Rectal smooth muscle tissue (tissue), 1 donor: ENCODE measurements around the gene CDH20.

ENCODE experiments used
- H3K27ac ChIP-seq: one replicate; pipeline ENCODE4 v1.7.0; 2013; ENCODE audit warnings: low read depth, low read length, inconsistent platforms
- H3K27me3 ChIP-seq: one replicate; pipeline ENCODE4 v1.7.0; 2013; ENCODE audit warnings: low read length; ENCODE audit not compliant: control insufficient read depth, insufficient read depth
- H3K36me3 ChIP-seq: one replicate; pipeline ENCODE4 v1.7.0; 2013; ENCODE audit warnings: low read length; ENCODE audit not compliant: control insufficient read depth, insufficient read depth
- H3K4me1 ChIP-seq: one replicate; pipeline ENCODE4 v1.7.0; 2013; ENCODE audit warnings: low read length; ENCODE audit not compliant: control insufficient read depth, insufficient read depth
- H3K4me3 ChIP-seq: one replicate; pipeline ENCODE4 v1.7.0; 2013; ENCODE audit warnings: low read length
- H3K9ac ChIP-seq: one replicate; pipeline ENCODE4 v1.7.0; 2013; ENCODE audit warnings: low read length

The CDH20 gene

GRCh38 chr18:61549416-61549815 lies 216.2 kb downstream of the CDH20 start:
- H3K36me3 ChIP-seq, result no peaks in the 10 kb centered on the region
- no peak overlapping the region for H3K27ac ChIP-seq
- no peaks in the 10 kb centered on the region for H3K4me1 ChIP-seq
- H3K9ac ChIP-seq, result no peak overlapping the region
- no peak overlapping the region for H3K4me3 ChIP-seq
- no peaks in the 10 kb centered on the region for H3K27me3 ChIP-seq

GRCh38 chr18:61549889-61550288 lies 216.7 kb downstream of the CDH20 start:
- Histone ChIP-seq H3K4me3 (no peak overlapping the region), H3K9ac (no peak overlapping the region), H3K27me3 (no peaks in the 10 kb centered on the region), H3K4me1 (no peaks in the 10 kb centered on the region), H3K27ac (no peak overlapping the region), H3K36me3 (no peaks in the 10 kb centered on the region)

- no peak overlapping the region for H3K9ac ChIP-seq
- H3K4me1 ChIP-seq, result no peaks in the 10 kb centered on the region
- H3K27me3 ChIP-seq, result no peaks in the 10 kb centered on the region
- no peak overlapping the region for H3K4me3 ChIP-seq
- no peaks in the 10 kb centered on the region for H3K36me3 ChIP-seq
- no peak overlapping the region for H3K27ac ChIP-seq
Measured at GRCh38 chr18:61551586-61551985, 218.4 kb downstream of the CDH20 start.

GRCh38 chr18:61553045-61553659 lies 219.9 kb downstream of the CDH20 start:
- no peaks in the 10 kb centered on the region for H3K27me3 ChIP-seq
- no peak overlapping the region for H3K27ac ChIP-seq
- no peak overlapping the region for H3K4me3 ChIP-seq
- no peaks in the 10 kb centered on the region for H3K4me1 ChIP-seq
- H3K9ac ChIP-seq, result no peak overlapping the region
- H3K36me3 ChIP-seq, result no peaks in the 10 kb centered on the region

- Histone ChIP-seq H3K4me1 (no peaks in the 10 kb centered on the region), H3K27me3 (no peaks in the 10 kb centered on the region), H3K9ac (no peak overlapping the region), H3K27ac (no peak overlapping the region), H3K36me3 (no peaks in the 10 kb centered on the region), H3K4me3 (no peak overlapping the region)
Measured at GRCh38 chr18:61554117-61554776, 221.0 kb downstream of the CDH20 start.

GRCh38 chr18:61554946-61555361 lies 221.7 kb downstream of the CDH20 start:
- Histone ChIP-seq H3K27ac (no peak overlapping the region), H3K36me3 (no peaks in the 10 kb centered on the region), H3K27me3 (no peaks in the 10 kb centered on the region), H3K9ac (no peak overlapping the region), H3K4me3 (no peak overlapping the region), H3K4me1 (no peaks in the 10 kb centered on the region)

GRCh38 chr18:61556316-61556715 lies 223.1 kb downstream of the CDH20 start:
- Histone ChIP-seq H3K27ac (no peak overlapping the region), H3K36me3 (no peaks in the 10 kb centered on the region), H3K4me1 (no peaks in the 10 kb centered on the region)

GRCh38 chr18:61556862-61557261 lies 223.6 kb downstream of the CDH20 start:
- no peak overlapping the region for H3K27ac ChIP-seq
- no peaks in the 10 kb centered on the region for H3K36me3 ChIP-seq
- no peaks in the 10 kb centered on the region for H3K4me1 ChIP-seq
- no peak overlapping the region for H3K4me3 ChIP-seq
- no peak overlapping the region for H3K9ac ChIP-seq
- H3K27me3 ChIP-seq, result no peaks in the 10 kb centered on the region

More at GRCh38 chr18:61556316-61556715, 223.1 kb downstream of the CDH20 start:
- no peak overlapping the region for H3K4me3 ChIP-seq
- no peaks in the 10 kb centered on the region for H3K27me3 ChIP-seq
- H3K9ac ChIP-seq, result no peak overlapping the region

GRCh38 chr18:61569176-61569892 lies 236.1 kb downstream of the CDH20 start:
- Histone ChIP-seq H3K9ac (no peak overlapping the region), H3K27ac (no peak overlapping the region), H3K4me1 (no peaks in the 10 kb centered on the region), H3K4me3 (no peak overlapping the region), H3K27me3 (no peaks in the 10 kb centered on the region), H3K36me3 (no peaks in the 10 kb centered on the region)

- Histone ChIP-seq H3K9ac (no peak overlapping the region), H3K36me3 (no peaks in the 10 kb centered on the region), H3K27ac (no peak overlapping the region), H3K4me1 (no peaks in the 10 kb centered on the region), H3K27me3 (no peaks in the 10 kb centered on the region), H3K4me3 (no peak overlapping the region)
Measured at GRCh38 chr18:61570070-61570469, 236.8 kb downstream of the CDH20 start.

GRCh38 chr18:61572084-61572655 lies 238.9 kb downstream of the CDH20 start:
- H3K36me3 ChIP-seq, result no peaks in the 10 kb centered on the region
- no peaks in the 10 kb centered on the region for H3K27me3 ChIP-seq
- H3K9ac ChIP-seq, result no peak overlapping the region
- H3K27ac ChIP-seq, result no peak overlapping the region
- no peak overlapping the region for H3K4me3 ChIP-seq
- no peaks in the 10 kb centered on the region for H3K4me1 ChIP-seq

GRCh38 chr18:61572871-61573270 lies 239.6 kb downstream of the CDH20 start:
- Histone ChIP-seq H3K9ac (no peak overlapping the region), H3K36me3 (no peaks in the 10 kb centered on the region), H3K27me3 (no peaks in the 10 kb centered on the region), H3K4me3 (no peak overlapping the region), H3K27ac (no peak overlapping the region), H3K4me1 (no peaks in the 10 kb centered on the region)
